Liver (tissue), 9 donors: ENCODE data around the gene DGKD. TPM values are rescaled to one million over a fixed set of nuclear protein-coding genes. Genes with fewer than 3 reads are reported as not detected.

Experiments used
- DNase-seq: peaks from one replicate; pipeline ENCODE4 v3.0.0-alpha.2; 2017; ENCODE audit warnings: low spot score
- H3K27ac ChIP-seq, 2 donors: one replicate each; pipeline ENCODE4 v1.7.0; 2013; ENCODE audit warnings: inconsistent platforms in 2 of 2, low read length in 2 of 2, control low read depth in 1 of 2, low read depth in 1 of 2, mild to moderate bottlenecking in 1 of 2
- H3K27me3 ChIP-seq, 4 donors: one replicate each; pipeline versions ENCODE4 v1.6.1 to v1.7.0; 2013; ENCODE audit warnings: low read length in 3 of 4, inconsistent platforms in 1 of 4, mild to moderate bottlenecking in 1 of 4, moderate library complexity in 1 of 4; ENCODE audit not compliant: control insufficient read depth in 4 of 4, insufficient read depth in 4 of 4
- H3K36me3 ChIP-seq, 4 donors: one replicate each; pipeline versions ENCODE4 v1.6.1 to v1.7.0; 2013; ENCODE audit warnings: low read length in 3 of 4, mild to moderate bottlenecking in 3 of 4, low read depth in 1 of 4, moderate library complexity in 1 of 4; ENCODE audit not compliant: control insufficient read depth in 4 of 4, insufficient read depth in 3 of 4
- H3K4me1 ChIP-seq, 4 donors: one replicate each; pipeline versions ENCODE4 v1.6.1 to v1.7.0; 2013; ENCODE audit warnings: low read length in 3 of 4, mild to moderate bottlenecking in 3 of 4, moderate library complexity in 1 of 4; ENCODE audit not compliant: control insufficient read depth in 4 of 4, insufficient read depth in 4 of 4
- H3K4me3 ChIP-seq, 3 donors: one replicate each; pipeline versions ENCODE4 v1.6.1 to v1.7.0; 2013; ENCODE audit warnings: low read length in 3 of 3, control low read depth in 1 of 3, low read depth in 1 of 3, mild to moderate bottlenecking in 1 of 3
- H3K9ac ChIP-seq, 2 donors: one replicate each; pipeline ENCODE4 v1.7.0; 2013; ENCODE audit warnings: low read length in 2 of 2, mild to moderate bottlenecking in 2 of 2, moderate library complexity in 2 of 2, control low read depth in 1 of 2, low read depth in 1 of 2
- H3K9me3 ChIP-seq, 4 donors: one replicate each; pipeline versions ENCODE4 v1.6.1 to v1.7.0; 2013; ENCODE audit warnings: low read length in 3 of 4; ENCODE audit not compliant: control insufficient read depth in 4 of 4
- ATF3 ChIP-seq: IDR thresholded peaks from 2 replicates; pipeline ENCODE4 v1.6.1; 2016; ENCODE audit warnings: antibody characterized with exemption
- CTCF ChIP-seq: fragments of 150-350 bp; IDR thresholded peaks from 2 replicates; pipeline ENCODE4 v1.5.1; 2017; ENCODE audit warnings: improper control_type of control experiment, low read depth, low read length; ENCODE audit not compliant: missing input control
- EGR1 ChIP-seq, 2 donors: IDR thresholded peaks; 2 replicates each; pipeline ENCODE4 v1.6.1; 2016 to 2018; ENCODE audit warnings: antibody characterized with exemption in 2 of 2, low read depth in 2 of 2
- FOXA1 ChIP-seq: IDR thresholded peaks from 2 replicates; pipeline ENCODE4 v1.6.1; 2016; ENCODE audit warnings: antibody characterized with exemption
- FOXA2 ChIP-seq: IDR thresholded peaks from 2 replicates; pipeline ENCODE4 v1.6.1; 2016; ENCODE audit warnings: antibody characterized with exemption
- GABPA ChIP-seq, 2 donors: IDR thresholded peaks in 1 of 2; conservative IDR thresholded peaks in 1 of 2; 2 replicates each; pipeline ENCODE4 v1.6.1; 2016; ENCODE audit warnings: antibody characterized with exemption in 2 of 2, mild to moderate bottlenecking in 1 of 2, moderate library complexity in 1 of 2
- HNF4A ChIP-seq, 2 donors: conservative IDR thresholded peaks; 2 replicates each; pipeline ENCODE4 v1.6.1; 2016; ENCODE audit warnings: antibody characterized with exemption in 2 of 2, mild to moderate bottlenecking in 2 of 2
- HNF4G ChIP-seq: IDR thresholded peaks from 2 replicates; pipeline ENCODE4 v1.6.1; 2016; ENCODE audit warnings: antibody characterized with exemption
- NR2F2 ChIP-seq: IDR thresholded peaks from 2 replicates; pipeline ENCODE4 v1.6.1; 2016; ENCODE audit warnings: antibody characterized with exemption
- RAD21 ChIP-seq, 2 donors: IDR thresholded peaks; 2 replicates each; pipeline ENCODE4 v1.6.1; 2016; ENCODE audit warnings: antibody characterized with exemption in 2 of 2, mild to moderate bottlenecking in 2 of 2
- SP1 ChIP-seq: IDR thresholded peaks from 2 replicates; pipeline ENCODE4 v1.6.1; 2018; ENCODE audit warnings: antibody characterized with exemption, mild to moderate bottlenecking
- TAF1 ChIP-seq: conservative IDR thresholded peaks from 2 replicates; pipeline ENCODE4 v1.6.1; 2016; ENCODE audit warnings: antibody characterized with exemption, mild to moderate bottlenecking
- YY1 ChIP-seq: IDR thresholded peaks from 2 replicates; pipeline ENCODE4 v1.6.1; 2016; ENCODE audit warnings: antibody characterized with exemption, mild to moderate bottlenecking
- ZBTB33 ChIP-seq: IDR thresholded peaks from 2 replicates; pipeline ENCODE4 v1.6.1; 2016; ENCODE audit warnings: antibody characterized with exemption
- WGBS: extraction: QIAGEN DNeasy Blood & Tissue Kit; methylation state at CpG from one replicate; pipeline ENCODE4 v1.1.7; 2013; 5-methylcytosine and 5-hydroxymethylcytosine counted together
- polyA plus RNA-seq, 2 donors: library from polyadenylated mRNA; stranded (reverse) in 1 of 2; unstranded in 1 of 2; fragments of 200-250 nt in 1 of 2; fragments of >200 nt in 1 of 2; fragmentation: Nextera tagmentation in 1 of 2; extraction: Ambion mirVana in 1 of 2; gene quantifications; one replicate each; pipeline versions ENCODE4 v1.2.1 to v1.2.3, GENCODE V29; 2013 to 2015
- total RNA-seq, 2 donors: library from RNA; depleted of rRNA; stranded (reverse); fragments of >200 nt; gene quantifications; one replicate each; pipeline ENCODE4 v1.2.3, GENCODE V29; 2014
- TF ChIP-seq, protein P1 (sequence below): IDR thresholded peaks from 2 replicates; pipeline ENCODE4 v1.6.1; 2016; ENCODE audit warnings: antibody characterized with exemption
- TF ChIP-seq, protein P2 (sequence below): IDR thresholded peaks from 2 replicates; pipeline ENCODE4 v1.6.1; 2016; ENCODE audit warnings: antibody characterized with exemption, mild to moderate bottlenecking
- donor health status: healthy.
- donor health status: healthy.
- donor health status: healthy.
- donor health status: healthy.
- donor health status: healthy.

Gene DGKD
- total and polyA plus RNA-seq, 4 donors: 4.8 to 16.4 (median 8.2) TPM

DNA sequence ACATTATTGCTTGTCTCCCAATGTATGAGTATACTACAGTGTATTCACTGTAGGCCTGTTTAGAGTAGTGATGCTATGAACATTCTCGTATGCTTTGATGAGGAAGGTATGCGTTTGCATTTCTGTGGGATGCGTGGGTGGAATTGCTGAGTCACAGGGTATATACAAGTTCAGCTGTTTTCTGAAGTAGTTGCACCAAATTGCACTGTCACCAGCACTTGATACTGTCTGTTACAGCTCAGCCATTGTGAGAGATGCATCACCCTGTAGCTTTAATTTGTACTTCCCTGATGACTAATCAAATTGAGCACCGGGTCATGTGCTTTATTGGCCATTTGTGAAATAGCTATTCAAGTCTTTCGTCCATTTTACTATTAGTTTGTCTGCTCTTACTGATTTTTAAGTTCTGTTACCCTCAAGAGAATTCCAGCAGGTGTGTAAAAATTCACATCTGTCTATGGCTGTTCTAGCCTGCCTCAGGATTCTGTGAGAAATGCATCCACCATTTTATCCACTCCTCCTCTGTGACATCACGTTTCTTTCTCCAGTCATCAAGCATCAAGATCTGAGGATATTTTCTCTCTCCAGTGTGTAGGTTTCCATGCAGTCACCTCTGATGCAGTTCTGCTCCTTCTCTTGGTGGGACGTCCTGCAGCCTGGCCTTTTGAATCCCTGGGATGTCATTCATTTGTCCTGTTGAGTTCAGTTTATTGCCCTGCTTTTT is 72.5 kb downstream of the DGKD start:
- H3K9ac ChIP-seq: no peak overlapping the region
- DNase-seq: peak; percentile 3
- peaks cover 0 to 13% (median 0%) of the 10 kb centered on the region in 4 donors for H3K4me1 ChIP-seq
- TF ChIP-seq GABPA (IDR thresholded peaks at IDR 0.05 in 1 of 2, conservative IDR thresholded peaks at IDR 0.05 in 1 of 2) (no peak), CTCF (no peak), EGR1 (IDR thresholded peaks at IDR 0.05; ENCODE audit: low read depth in 2 of 2) (no peak), HNF4A (conservative IDR thresholded peaks at IDR 0.05) (no peak), ZBTB33 (no peak), FOXA2 (no peak), ATF3 (no peak), SP1 (no peak), NR2F2 (no peak), YY1 (no peak), TAF1 (no peak), FOXA1 (no peak), HNF4G (no peak), RAD21 (IDR thresholded peaks at IDR 0.05) (no peak)
- TF ChIP-seq, protein P1, sequence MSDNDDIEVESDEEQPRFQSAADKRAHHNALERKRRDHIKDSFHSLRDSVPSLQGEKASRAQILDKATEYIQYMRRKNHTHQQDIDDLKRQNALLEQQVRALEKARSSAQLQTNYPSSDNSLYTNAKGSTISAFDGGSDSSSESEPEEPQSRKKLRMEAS: no peak
- TF ChIP-seq, protein P2, sequence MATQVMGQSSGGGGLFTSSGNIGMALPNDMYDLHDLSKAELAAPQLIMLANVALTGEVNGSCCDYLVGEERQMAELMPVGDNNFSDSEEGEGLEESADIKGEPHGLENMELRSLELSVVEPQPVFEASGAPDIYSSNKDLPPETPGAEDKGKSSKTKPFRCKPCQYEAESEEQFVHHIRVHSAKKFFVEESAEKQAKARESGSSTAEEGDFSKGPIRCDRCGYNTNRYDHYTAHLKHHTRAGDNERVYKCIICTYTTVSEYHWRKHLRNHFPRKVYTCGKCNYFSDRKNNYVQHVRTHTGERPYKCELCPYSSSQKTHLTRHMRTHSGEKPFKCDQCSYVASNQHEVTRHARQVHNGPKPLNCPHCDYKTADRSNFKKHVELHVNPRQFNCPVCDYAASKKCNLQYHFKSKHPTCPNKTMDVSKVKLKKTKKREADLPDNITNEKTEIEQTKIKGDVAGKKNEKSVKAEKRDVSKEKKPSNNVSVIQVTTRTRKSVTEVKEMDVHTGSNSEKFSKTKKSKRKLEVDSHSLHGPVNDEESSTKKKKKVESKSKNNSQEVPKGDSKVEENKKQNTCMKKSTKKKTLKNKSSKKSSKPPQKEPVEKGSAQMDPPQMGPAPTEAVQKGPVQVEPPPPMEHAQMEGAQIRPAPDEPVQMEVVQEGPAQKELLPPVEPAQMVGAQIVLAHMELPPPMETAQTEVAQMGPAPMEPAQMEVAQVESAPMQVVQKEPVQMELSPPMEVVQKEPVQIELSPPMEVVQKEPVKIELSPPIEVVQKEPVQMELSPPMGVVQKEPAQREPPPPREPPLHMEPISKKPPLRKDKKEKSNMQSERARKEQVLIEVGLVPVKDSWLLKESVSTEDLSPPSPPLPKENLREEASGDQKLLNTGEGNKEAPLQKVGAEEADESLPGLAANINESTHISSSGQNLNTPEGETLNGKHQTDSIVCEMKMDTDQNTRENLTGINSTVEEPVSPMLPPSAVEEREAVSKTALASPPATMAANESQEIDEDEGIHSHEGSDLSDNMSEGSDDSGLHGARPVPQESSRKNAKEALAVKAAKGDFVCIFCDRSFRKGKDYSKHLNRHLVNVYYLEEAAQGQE: no peak
- no peak overlapping the region for H3K4me3 ChIP-seq
- H3K36me3 ChIP-seq: peaks cover 0 to 7% (median 0%) of the 10 kb centered on the region in 4 donors
- H3K27me3 ChIP-seq: no peaks in the 10 kb centered on the region
- H3K27ac ChIP-seq: no peak overlapping the region
- no peaks in the 10 kb centered on the region for H3K9me3 ChIP-seq
- 90% methylated on average over 7 of the region's 7 CpGs for WGBS
